SH-SY5Y (cell line): Measurements from ENCODE around the gene APBB1.

Experiments
- GATA2 ChIP-seq: IDR thresholded peaks from 2 replicates; pipeline ENCODE4 v1.6.1; 2011; ENCODE audit warnings: mild to moderate bottlenecking, low read depth, low read length
- GATA3 ChIP-seq: IDR thresholded peaks from 2 replicates; pipeline ENCODE4 v1.6.1; 2011; ENCODE audit warnings: low read depth, mild to moderate bottlenecking, low read length, moderate library complexity

GRCh38 chr11:6433998-6434660 is 15.2 kb upstream of the APBB1 start:
- TF ChIP-seq GATA3 (no peak), GATA2 (no peak)
